ENCODE data around the gene BABAM2.

Gene BABAM2

DNA sequence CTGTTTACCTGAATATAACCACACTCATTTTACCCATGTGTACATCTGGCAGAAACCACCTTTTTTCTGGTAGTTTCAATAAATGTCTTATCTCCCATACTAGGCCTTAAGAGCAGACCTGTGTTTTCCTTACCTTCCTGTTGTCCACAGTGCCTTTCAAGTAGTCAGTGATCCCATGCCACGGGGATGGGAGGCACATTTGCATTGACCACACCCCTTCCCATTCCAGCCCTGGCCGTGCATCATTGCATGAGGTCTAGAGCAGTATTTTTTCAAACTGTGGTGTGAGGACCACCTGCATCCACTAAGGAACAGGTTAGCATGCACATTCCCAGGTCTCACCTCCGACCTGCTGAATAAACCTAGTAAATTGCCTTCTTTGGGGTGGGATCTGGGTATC, 337.0 kb downstream of the BABAM2 start:
- Histone ChIP-seq H3K27ac (ENCODE audit: low read depth, low read length) (no peak overlapping the region), H2AFZ (ENCODE audit: low read length, unreplicated experiment) (no peak overlapping the region), H3K79me2 (ENCODE audit: control insufficient read depth, insufficient read depth, low read length, unreplicated experiment) (no peaks in the 10 kb centered on the region), H3K4me1 (ENCODE audit: control insufficient read depth, insufficient read depth, low read length, unreplicated experiment) (peaks cover 38% of the 10 kb centered on the region), H3K4me3 (ENCODE audit: low read depth, low read length) (no peak overlapping the region), H3K27me3 (ENCODE audit: insufficient read depth, low read length) (no peaks in the 10 kb centered on the region), H3K36me3 (ENCODE audit: insufficient read depth, low read length) (no peaks in the 10 kb centered on the region)

DNA sequence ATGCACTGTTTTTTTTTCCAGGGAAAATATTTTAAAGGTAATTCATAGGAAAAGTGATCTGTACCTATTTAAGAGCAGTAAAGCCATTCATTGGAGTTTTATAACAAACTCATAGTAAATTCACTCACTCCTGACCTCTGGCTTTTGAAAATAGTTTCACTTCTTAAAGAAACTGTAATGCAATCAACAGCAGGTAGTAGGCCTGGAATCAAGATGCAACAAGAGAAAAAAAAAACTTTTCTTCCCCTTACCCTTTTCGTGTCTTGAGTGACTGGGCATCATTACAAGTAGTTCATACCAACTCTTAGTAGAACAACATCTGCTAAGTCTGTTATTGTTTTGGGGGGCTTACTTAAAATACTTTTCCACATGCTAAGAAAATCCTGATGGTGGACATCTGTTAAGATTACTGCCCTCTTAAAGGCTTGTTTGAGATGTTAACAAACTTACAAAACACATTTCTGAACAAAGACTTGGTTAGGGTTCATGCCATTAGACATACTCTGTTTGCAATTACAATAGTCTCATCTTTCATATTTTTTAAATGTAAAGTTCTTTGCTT, 338.0 kb downstream of the BABAM2 start:
- H3K79me2 ChIP-seq (ENCODE audit: control insufficient read depth, insufficient read depth, low read length, unreplicated experiment), result no peaks in the 10 kb centered on the region
- H3K4me1 ChIP-seq (ENCODE audit: control insufficient read depth, insufficient read depth, low read length, unreplicated experiment), result peaks cover 43% of the 10 kb centered on the region
- H3K27me3 ChIP-seq (ENCODE audit: insufficient read depth, low read length), result no peaks in the 10 kb centered on the region
- H3K27ac ChIP-seq (ENCODE audit: low read depth, low read length), result no peak overlapping the region
- H3K36me3 ChIP-seq (ENCODE audit: insufficient read depth, low read length), result no peaks in the 10 kb centered on the region
- H3K4me3 ChIP-seq (ENCODE audit: low read depth, low read length), result no peak overlapping the region
- H2AFZ ChIP-seq (ENCODE audit: low read length, unreplicated experiment), result no peak overlapping the region

DNA sequence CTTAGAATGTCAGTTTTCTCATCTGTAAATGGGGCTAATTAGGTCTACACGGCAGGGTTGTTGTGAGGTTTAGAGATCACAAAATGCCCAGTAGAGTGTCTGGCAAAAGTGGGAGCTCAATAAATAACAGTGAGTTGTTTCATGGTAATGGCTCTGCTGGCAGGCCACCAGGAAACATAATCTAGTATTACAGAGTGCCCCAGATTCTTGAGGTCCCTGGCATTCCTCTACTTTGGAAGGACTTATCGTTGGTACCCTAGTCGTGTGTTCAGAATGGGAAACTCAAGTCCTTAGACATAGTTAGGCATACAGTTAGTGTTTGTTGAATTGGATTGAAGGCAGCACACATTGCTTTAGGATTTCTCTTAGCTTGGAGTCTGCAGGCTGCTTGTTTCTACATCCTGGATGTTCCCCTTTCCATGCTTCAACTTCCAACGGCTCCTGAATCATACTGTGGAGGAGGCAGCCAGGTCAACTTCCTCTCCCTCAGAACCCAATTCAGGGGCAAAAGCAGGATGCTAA, 340.6 kb downstream of the BABAM2 start:
- Histone ChIP-seq H3K4me3 (ENCODE audit: low read depth, low read length) (no peak overlapping the region), H2AFZ (ENCODE audit: low read length, unreplicated experiment) (no peak overlapping the region), H3K4me1 (ENCODE audit: control insufficient read depth, insufficient read depth, low read length, unreplicated experiment) (peaks cover 22% of the 10 kb centered on the region), H3K27me3 (ENCODE audit: insufficient read depth, low read length) (no peaks in the 10 kb centered on the region), H3K79me2 (ENCODE audit: control insufficient read depth, insufficient read depth, low read length, unreplicated experiment) (no peaks in the 10 kb centered on the region), H3K36me3 (ENCODE audit: insufficient read depth, low read length) (no peaks in the 10 kb centered on the region), H3K27ac (ENCODE audit: low read depth, low read length) (no peak overlapping the region)

DNA sequence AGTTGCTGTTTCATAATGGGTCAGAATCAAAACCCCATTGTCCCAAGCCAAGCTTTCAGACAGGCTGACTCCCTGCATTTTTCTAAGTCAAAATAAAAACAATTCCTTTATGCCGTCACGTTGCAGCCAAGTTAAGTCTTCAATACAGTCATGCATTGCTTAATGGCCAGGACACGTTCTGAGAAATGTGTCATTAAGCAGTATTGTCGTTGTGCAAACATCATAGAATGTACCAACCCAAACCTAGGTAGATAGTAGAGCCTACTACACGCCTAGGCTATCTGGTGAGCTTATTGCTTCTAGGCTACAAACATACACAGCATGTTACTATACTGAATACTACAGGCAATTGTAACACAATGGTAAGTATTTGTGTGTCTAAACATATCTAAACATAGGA, 341.8 kb downstream of the BABAM2 start:
- Histone ChIP-seq H3K27me3 (ENCODE audit: insufficient read depth, low read length) (no peaks in the 10 kb centered on the region), H3K79me2 (ENCODE audit: control insufficient read depth, insufficient read depth, low read length, unreplicated experiment) (no peaks in the 10 kb centered on the region), H2AFZ (ENCODE audit: low read length, unreplicated experiment) (no peak overlapping the region), H3K27ac (ENCODE audit: low read depth, low read length) (no peak overlapping the region), H3K4me1 (ENCODE audit: control insufficient read depth, insufficient read depth, low read length, unreplicated experiment) (peaks cover 22% of the 10 kb centered on the region), H3K4me3 (ENCODE audit: low read depth, low read length) (no peak overlapping the region), H3K36me3 (ENCODE audit: insufficient read depth, low read length) (no peaks in the 10 kb centered on the region)

DNA sequence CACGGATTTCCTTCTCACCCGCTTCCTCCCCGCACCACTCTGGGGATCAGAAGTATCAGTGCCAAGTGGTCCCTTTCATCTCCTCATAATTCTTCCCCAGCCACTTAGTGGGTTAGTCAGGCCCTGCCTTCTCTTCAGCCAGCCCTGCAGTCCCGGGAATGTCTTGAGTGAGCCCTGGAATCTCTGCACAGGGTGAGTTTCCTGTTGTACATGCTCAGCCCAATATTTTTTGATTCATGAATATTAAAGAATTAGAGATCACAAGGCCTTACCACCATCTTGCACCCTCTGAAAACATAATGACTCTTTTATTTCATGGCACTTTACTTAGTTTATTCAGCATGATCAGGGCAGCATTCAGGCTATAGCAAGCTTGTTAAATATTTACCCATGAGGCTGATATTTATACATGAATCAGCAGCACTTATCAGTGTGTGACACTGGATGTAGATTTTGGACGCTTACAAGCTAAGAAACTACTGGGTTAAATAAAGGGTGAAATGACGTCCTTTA, 342.7 kb downstream of the BABAM2 start:
- H3K27ac ChIP-seq (ENCODE audit: low read depth, low read length), result no peak overlapping the region
- no peak overlapping the region for H2AFZ ChIP-seq (ENCODE audit: low read length, unreplicated experiment)
- H3K36me3 ChIP-seq (ENCODE audit: insufficient read depth, low read length), result no peaks in the 10 kb centered on the region
- no peak overlapping the region for H3K4me3 ChIP-seq (ENCODE audit: low read depth, low read length)
- H3K4me1 ChIP-seq (ENCODE audit: control insufficient read depth, insufficient read depth, low read length, unreplicated experiment), result peaks cover 22% of the 10 kb centered on the region
- no peaks in the 10 kb centered on the region for H3K79me2 ChIP-seq (ENCODE audit: control insufficient read depth, insufficient read depth, low read length, unreplicated experiment)
- no peaks in the 10 kb centered on the region for H3K27me3 ChIP-seq (ENCODE audit: insufficient read depth, low read length)

DNA sequence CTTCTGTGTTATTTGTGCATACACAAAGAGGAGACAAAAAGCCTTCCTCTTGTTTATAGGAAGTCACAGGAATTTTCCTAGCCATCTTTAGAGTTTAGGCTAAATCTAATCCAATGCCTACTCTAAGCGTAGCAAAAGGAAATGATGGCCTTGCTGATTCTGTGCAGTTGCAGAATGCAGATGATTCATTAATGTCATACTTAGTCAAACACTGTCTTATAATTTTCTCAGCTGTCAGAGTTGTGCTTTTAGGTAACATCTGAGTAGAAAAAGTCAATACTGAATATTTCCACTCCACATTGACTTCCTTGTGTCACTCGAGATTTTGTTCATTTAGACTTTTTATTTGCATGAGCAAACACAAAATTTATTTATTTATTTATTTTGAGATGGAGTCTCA, 344.3 kb downstream of the BABAM2 start:
- Histone ChIP-seq H3K27ac (ENCODE audit: low read depth, low read length) (no peak overlapping the region), H3K4me1 (ENCODE audit: control insufficient read depth, insufficient read depth, low read length, unreplicated experiment) (peaks cover 22% of the 10 kb centered on the region), H2AFZ (ENCODE audit: low read length, unreplicated experiment) (no peak overlapping the region), H3K4me3 (ENCODE audit: low read depth, low read length) (no peak overlapping the region), H3K27me3 (ENCODE audit: insufficient read depth, low read length) (no peaks in the 10 kb centered on the region), H3K36me3 (ENCODE audit: insufficient read depth, low read length) (no peaks in the 10 kb centered on the region), H3K79me2 (ENCODE audit: control insufficient read depth, insufficient read depth, low read length, unreplicated experiment) (no peaks in the 10 kb centered on the region)

DNA sequence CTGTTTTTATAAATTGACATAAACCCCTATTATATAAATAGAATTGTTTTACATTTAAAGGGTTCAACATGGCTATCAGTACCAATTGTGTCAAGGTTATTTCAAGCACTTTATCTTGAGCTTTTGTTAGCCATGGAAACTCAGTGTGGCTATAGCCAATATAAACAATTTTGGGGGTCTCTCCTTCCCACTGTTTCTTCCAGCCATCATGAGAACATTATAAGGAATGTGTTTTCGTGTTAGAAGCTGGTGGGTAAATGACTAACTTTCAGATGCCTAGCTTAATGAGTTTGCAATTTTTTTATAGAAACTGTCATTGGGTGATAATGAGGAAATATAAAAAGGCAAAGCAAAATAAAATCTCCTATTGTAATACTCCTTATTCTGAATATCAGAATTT, 348.7 kb downstream of the BABAM2 start:
- Histone ChIP-seq H3K27me3 (ENCODE audit: insufficient read depth, low read length) (no peaks in the 10 kb centered on the region), H3K4me3 (ENCODE audit: low read depth, low read length) (no peak overlapping the region), H3K4me1 (ENCODE audit: control insufficient read depth, insufficient read depth, low read length, unreplicated experiment) (no peaks in the 10 kb centered on the region), H3K79me2 (ENCODE audit: control insufficient read depth, insufficient read depth, low read length, unreplicated experiment) (no peaks in the 10 kb centered on the region), H2AFZ (ENCODE audit: low read length, unreplicated experiment) (no peak overlapping the region), H3K27ac (ENCODE audit: low read depth, low read length) (no peak overlapping the region), H3K36me3 (ENCODE audit: insufficient read depth, low read length) (no peaks in the 10 kb centered on the region)

DNA sequence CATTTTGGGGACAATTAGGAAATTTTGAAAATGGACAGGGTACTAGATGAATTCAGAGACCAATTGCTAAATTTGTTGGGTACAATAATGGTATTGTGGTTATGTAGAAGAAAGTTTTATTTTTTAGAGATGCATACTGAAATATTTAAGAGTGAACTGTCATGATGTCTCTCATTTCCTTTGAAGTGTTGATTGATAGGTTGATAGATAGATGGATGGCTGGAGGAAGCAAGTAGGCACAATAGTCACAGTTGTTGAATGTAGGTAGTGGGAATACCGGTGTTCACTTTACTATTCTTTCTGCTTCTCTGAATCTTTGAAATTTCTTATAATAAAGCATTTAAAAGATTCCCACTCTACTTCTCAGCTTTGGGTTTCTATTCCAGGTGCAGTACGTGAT, 350.4 kb downstream of the BABAM2 start:
- Histone ChIP-seq H3K27me3 (ENCODE audit: insufficient read depth, low read length) (no peaks in the 10 kb centered on the region), H3K79me2 (ENCODE audit: control insufficient read depth, insufficient read depth, low read length, unreplicated experiment) (no peaks in the 10 kb centered on the region), H3K4me3 (ENCODE audit: low read depth, low read length) (no peak overlapping the region), H3K4me1 (ENCODE audit: control insufficient read depth, insufficient read depth, low read length, unreplicated experiment) (no peaks in the 10 kb centered on the region), H2AFZ (ENCODE audit: low read length, unreplicated experiment) (no peak overlapping the region), H3K36me3 (ENCODE audit: insufficient read depth, low read length) (no peaks in the 10 kb centered on the region), H3K27ac (ENCODE audit: low read depth, low read length) (no peak overlapping the region)

DNA sequence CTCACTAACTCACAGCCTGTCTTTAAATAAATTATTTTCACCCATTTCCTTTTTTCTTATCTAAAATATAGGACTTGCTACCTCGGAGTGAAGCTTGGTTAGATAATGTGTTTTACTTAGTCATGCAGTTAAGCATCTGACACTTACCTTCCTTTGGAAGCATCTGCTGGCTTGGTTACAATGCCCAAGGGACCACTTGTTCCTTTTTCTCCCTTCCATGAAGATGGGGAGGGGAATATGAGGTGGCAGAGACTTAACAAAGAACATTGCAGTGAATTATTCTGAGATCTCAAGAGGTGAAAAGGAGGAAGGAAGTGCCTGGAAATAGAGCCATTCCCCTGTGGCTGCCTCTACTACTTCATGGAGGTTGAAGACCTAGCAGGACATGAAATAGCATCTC, 356.8 kb downstream of the BABAM2 start:
- no peaks in the 10 kb centered on the region for H3K36me3 ChIP-seq (ENCODE audit: insufficient read depth, low read length)
- H3K4me1 ChIP-seq (ENCODE audit: control insufficient read depth, insufficient read depth, low read length, unreplicated experiment), result peaks cover 24% of the 10 kb centered on the region
- no peaks in the 10 kb centered on the region for H3K27me3 ChIP-seq (ENCODE audit: insufficient read depth, low read length)
- H3K27ac ChIP-seq (ENCODE audit: low read depth, low read length), result no peak overlapping the region
- no peak overlapping the region for H2AFZ ChIP-seq (ENCODE audit: low read length, unreplicated experiment)
- H3K4me3 ChIP-seq (ENCODE audit: low read depth, low read length), result no peak overlapping the region
- no peaks in the 10 kb centered on the region for H3K79me2 ChIP-seq (ENCODE audit: control insufficient read depth, insufficient read depth, low read length, unreplicated experiment)

DNA sequence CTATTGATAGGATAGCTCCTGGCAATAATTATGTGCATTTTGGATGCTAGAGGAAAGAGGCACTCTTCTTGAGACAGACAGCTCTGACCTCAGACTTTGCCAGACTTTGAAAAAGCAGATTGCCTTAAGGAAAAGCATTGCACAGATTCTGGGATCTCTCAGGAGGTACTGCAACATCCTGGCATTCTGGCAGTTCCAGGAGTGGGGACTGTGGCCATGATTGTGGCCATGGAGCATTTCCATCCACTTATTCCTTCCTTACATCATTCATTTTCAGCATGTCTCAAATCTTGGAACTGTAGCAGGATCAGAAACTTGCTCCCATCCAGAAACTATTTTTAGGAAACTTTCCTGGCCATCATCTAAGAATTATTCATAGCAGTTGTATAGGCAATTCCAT, 357.2 kb downstream of the BABAM2 start:
- H3K4me1 ChIP-seq (ENCODE audit: control insufficient read depth, insufficient read depth, low read length, unreplicated experiment), result peaks cover 24% of the 10 kb centered on the region
- no peak overlapping the region for H3K27ac ChIP-seq (ENCODE audit: low read depth, low read length)
- H3K27me3 ChIP-seq (ENCODE audit: insufficient read depth, low read length), result no peaks in the 10 kb centered on the region
- H3K4me3 ChIP-seq (ENCODE audit: low read depth, low read length), result no peak overlapping the region
- no peak overlapping the region for H2AFZ ChIP-seq (ENCODE audit: low read length, unreplicated experiment)
- H3K36me3 ChIP-seq (ENCODE audit: insufficient read depth, low read length), result no peaks in the 10 kb centered on the region
- no peaks in the 10 kb centered on the region for H3K79me2 ChIP-seq (ENCODE audit: control insufficient read depth, insufficient read depth, low read length, unreplicated experiment)

DNA sequence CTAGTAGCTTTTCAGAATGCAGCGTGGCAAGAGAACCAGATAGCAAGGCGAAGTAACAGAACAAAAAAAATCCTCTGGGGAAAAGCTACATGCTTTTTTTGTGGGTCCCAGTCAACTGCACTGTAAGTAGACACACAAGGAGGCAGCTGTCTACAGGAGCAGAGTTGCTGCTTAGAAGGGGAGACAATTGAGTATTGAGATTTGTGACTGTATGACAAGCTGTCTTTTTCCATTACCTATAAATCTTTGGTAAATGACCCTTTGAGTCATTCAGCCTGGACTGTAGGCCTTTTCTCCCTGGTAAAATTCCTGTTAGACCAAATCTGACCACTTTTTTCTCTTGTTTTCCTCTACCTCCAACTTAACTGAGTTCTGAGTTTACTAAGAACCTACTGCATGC, 358.0 kb downstream of the BABAM2 start:
- Histone ChIP-seq H3K4me3 (ENCODE audit: low read depth, low read length) (no peak overlapping the region), H2AFZ (ENCODE audit: low read length, unreplicated experiment) (no peak overlapping the region), H3K27ac (ENCODE audit: low read depth, low read length) (no peak overlapping the region), H3K4me1 (ENCODE audit: control insufficient read depth, insufficient read depth, low read length, unreplicated experiment) (peaks cover 24% of the 10 kb centered on the region), H3K79me2 (ENCODE audit: control insufficient read depth, insufficient read depth, low read length, unreplicated experiment) (no peaks in the 10 kb centered on the region), H3K36me3 (ENCODE audit: insufficient read depth, low read length) (no peaks in the 10 kb centered on the region), H3K27me3 (ENCODE audit: insufficient read depth, low read length) (no peaks in the 10 kb centered on the region)
